Ishikawa (cell line): ENCODE results near the gene PDE7B.

ENCODE experiments used
- EP300 ChIP-seq: IDR thresholded peaks from 2 replicates; pipeline ENCODE4 v1.6.1; 2012; ENCODE audit warnings: borderline replicate concordance
- REST ChIP-seq: IDR thresholded peaks from 2 replicates; pipeline ENCODE4 v1.6.1; 2012; ENCODE audit warnings: low read depth, mild to moderate bottlenecking
- TAF1 ChIP-seq: IDR thresholded peaks from 2 replicates; pipeline ENCODE4 v1.6.1; 2012; ENCODE audit warnings: low read depth, mild to moderate bottlenecking
- TCF12 ChIP-seq: IDR thresholded peaks from 2 replicates; pipeline ENCODE4 v1.6.1; 2012; ENCODE audit warnings: low read depth
- USF1 ChIP-seq: IDR thresholded peaks from 2 replicates; pipeline ENCODE4 v1.6.1; 2012
- YY1 ChIP-seq: IDR thresholded peaks from 2 replicates; pipeline ENCODE4 v1.6.1; 2012; ENCODE audit warnings: low read depth

GRCh38 chr6:136180704-136181511 lies 329.4 kb downstream of the PDE7B start:
- no peak for TF ChIP-seq EP300
- no peak for TF ChIP-seq TAF1
- TF ChIP-seq YY1 = no peak
- no peak for TF ChIP-seq TCF12
- TF ChIP-seq USF1 = no peak
- TF ChIP-seq REST = no peak
